Heart left ventricle (tissue), 13 donors: Measurements from ENCODE around the gene MIF.

Experiments used
- POLR2A ChIP-seq, 2 donors: fragments of 450-650 bp; IDR thresholded peaks; one replicate each; pipeline ENCODE4 v1.6.1; 2017; ENCODE audit warnings: antibody characterized with exemption in 2 of 2, mild to moderate bottlenecking in 2 of 2, moderate library complexity in 2 of 2
- TF ChIP-seq, protein P1 (sequence below), 12 donors: fragments of 200-600 bp; sonication (generic) in 4 of 12; IDR thresholded peaks; one replicate each; pipeline versions ENCODE4 v1.5.0 to v1.8.0; 2018 to 2022; ENCODE audit warnings: antibody characterized with exemption in 12 of 12, mild to moderate bottlenecking in 5 of 12
- donor health status: ischemic (EF 13 %, LVEDD 7.1; RV severe dilation, severe dysfunction).
- donor health status: DM: no; HTN: yes; CAD: no.
- donor health status: DM: no; HTN: no; CAD: no.
- donor health status: ischemic (EF 25% LVEDD 6.9; RV normal size, moderate dysfunction).
- donor health status: ischemic (EF 25% LVEDD 5.7; RV mildly dilated, moderate dysfunction).
- donor health status: ischemic (EF 35%, LVEDD 5.7; RV mildly dilated, moderate dysfunction).
- donor health status: nonischemic (EF 11% LVEDD 7.7; RV severe dilation, severe dysfunction).
- donor health status: DM: yes; HTN: yes; CAD: no.
- donor health status: PGD.
- donor health status: ischemic (EF 29% LVEDD 5.4; RV normal size, mild dysfunction).
- donor health status: nonischemic (EF 23%, LVEDD 6.1; RV moderate dilation, normal function).

DNA sequence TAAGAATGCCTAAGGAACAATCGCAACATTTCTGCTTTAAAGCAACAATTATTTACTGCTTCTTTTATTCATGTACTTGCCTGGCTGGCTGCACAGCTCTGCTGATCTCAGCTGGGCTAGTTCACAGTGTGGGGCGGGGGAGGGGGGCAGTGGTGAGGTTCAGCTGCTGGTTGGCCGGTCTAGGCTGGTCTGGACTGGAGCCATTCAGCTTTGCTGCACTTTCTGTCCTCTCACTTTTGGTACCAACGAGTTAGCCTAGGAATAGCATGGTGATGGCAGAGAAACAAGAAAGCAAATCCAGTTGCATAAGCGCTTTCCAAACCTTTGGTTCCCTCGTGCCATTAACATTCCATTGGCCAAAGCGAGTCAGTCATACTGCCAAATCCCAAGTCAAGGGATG, 16.0 kb upstream of the MIF start:
- TF ChIP-seq, protein P1, sequence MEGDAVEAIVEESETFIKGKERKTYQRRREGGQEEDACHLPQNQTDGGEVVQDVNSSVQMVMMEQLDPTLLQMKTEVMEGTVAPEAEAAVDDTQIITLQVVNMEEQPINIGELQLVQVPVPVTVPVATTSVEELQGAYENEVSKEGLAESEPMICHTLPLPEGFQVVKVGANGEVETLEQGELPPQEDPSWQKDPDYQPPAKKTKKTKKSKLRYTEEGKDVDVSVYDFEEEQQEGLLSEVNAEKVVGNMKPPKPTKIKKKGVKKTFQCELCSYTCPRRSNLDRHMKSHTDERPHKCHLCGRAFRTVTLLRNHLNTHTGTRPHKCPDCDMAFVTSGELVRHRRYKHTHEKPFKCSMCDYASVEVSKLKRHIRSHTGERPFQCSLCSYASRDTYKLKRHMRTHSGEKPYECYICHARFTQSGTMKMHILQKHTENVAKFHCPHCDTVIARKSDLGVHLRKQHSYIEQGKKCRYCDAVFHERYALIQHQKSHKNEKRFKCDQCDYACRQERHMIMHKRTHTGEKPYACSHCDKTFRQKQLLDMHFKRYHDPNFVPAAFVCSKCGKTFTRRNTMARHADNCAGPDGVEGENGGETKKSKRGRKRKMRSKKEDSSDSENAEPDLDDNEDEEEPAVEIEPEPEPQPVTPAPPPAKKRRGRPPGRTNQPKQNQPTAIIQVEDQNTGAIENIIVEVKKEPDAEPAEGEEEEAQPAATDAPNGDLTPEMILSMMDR (IDR thresholded peaks at IDR 0.05), result no peak
- no peak for TF ChIP-seq POLR2A (IDR thresholded peaks at IDR 0.05)
